Liver (tissue), 9 donors: Measurements from ENCODE around the gene EXOC5. TPM values are rescaled to one million over a fixed set of nuclear protein-coding genes. Genes with fewer than 3 reads are reported as not detected.

Experiments
- DNase-seq: peaks from one replicate; pipeline ENCODE4 v3.0.0-alpha.2; 2017; ENCODE audit warnings: low spot score
- H3K27ac ChIP-seq, 2 donors: one replicate each; pipeline ENCODE4 v1.7.0; 2013; ENCODE audit warnings: inconsistent platforms in 2 of 2, low read length in 2 of 2, control low read depth in 1 of 2, low read depth in 1 of 2, mild to moderate bottlenecking in 1 of 2
- H3K27me3 ChIP-seq, 4 donors: one replicate each; pipeline versions ENCODE4 v1.6.1 to v1.7.0; 2013; ENCODE audit warnings: low read length in 3 of 4, inconsistent platforms in 1 of 4, mild to moderate bottlenecking in 1 of 4, moderate library complexity in 1 of 4; ENCODE audit not compliant: control insufficient read depth in 4 of 4, insufficient read depth in 4 of 4
- H3K36me3 ChIP-seq, 4 donors: one replicate each; pipeline versions ENCODE4 v1.6.1 to v1.7.0; 2013; ENCODE audit warnings: low read length in 3 of 4, mild to moderate bottlenecking in 3 of 4, low read depth in 1 of 4, moderate library complexity in 1 of 4; ENCODE audit not compliant: control insufficient read depth in 4 of 4, insufficient read depth in 3 of 4
- H3K4me1 ChIP-seq, 4 donors: one replicate each; pipeline versions ENCODE4 v1.6.1 to v1.7.0; 2013; ENCODE audit warnings: low read length in 3 of 4, mild to moderate bottlenecking in 3 of 4, moderate library complexity in 1 of 4; ENCODE audit not compliant: control insufficient read depth in 4 of 4, insufficient read depth in 4 of 4
- H3K4me3 ChIP-seq, 3 donors: one replicate each; pipeline versions ENCODE4 v1.6.1 to v1.7.0; 2013; ENCODE audit warnings: low read length in 3 of 3, control low read depth in 1 of 3, low read depth in 1 of 3, mild to moderate bottlenecking in 1 of 3
- H3K9ac ChIP-seq, 2 donors: one replicate each; pipeline ENCODE4 v1.7.0; 2013; ENCODE audit warnings: low read length in 2 of 2, mild to moderate bottlenecking in 2 of 2, moderate library complexity in 2 of 2, control low read depth in 1 of 2, low read depth in 1 of 2
- H3K9me3 ChIP-seq, 4 donors: one replicate each; pipeline versions ENCODE4 v1.6.1 to v1.7.0; 2013; ENCODE audit warnings: low read length in 3 of 4; ENCODE audit not compliant: control insufficient read depth in 4 of 4
- CTCF ChIP-seq: fragments of 150-350 bp; IDR thresholded peaks from 2 replicates; pipeline ENCODE4 v1.5.1; 2017; ENCODE audit warnings: improper control_type of control experiment, low read depth, low read length; ENCODE audit not compliant: missing input control
- EGR1 ChIP-seq, 2 donors: IDR thresholded peaks; 2 replicates each; pipeline ENCODE4 v1.6.1; 2016 to 2018; ENCODE audit warnings: antibody characterized with exemption in 2 of 2, low read depth in 2 of 2
- FOXA1 ChIP-seq: IDR thresholded peaks from 2 replicates; pipeline ENCODE4 v1.6.1; 2016; ENCODE audit warnings: antibody characterized with exemption
- FOXA2 ChIP-seq: IDR thresholded peaks from 2 replicates; pipeline ENCODE4 v1.6.1; 2016; ENCODE audit warnings: antibody characterized with exemption
- GABPA ChIP-seq, 2 donors: IDR thresholded peaks in 1 of 2; conservative IDR thresholded peaks in 1 of 2; 2 replicates each; pipeline ENCODE4 v1.6.1; 2016; ENCODE audit warnings: antibody characterized with exemption in 2 of 2, mild to moderate bottlenecking in 1 of 2, moderate library complexity in 1 of 2
- HNF4A ChIP-seq, 2 donors: conservative IDR thresholded peaks; 2 replicates each; pipeline ENCODE4 v1.6.1; 2016; ENCODE audit warnings: antibody characterized with exemption in 2 of 2, mild to moderate bottlenecking in 2 of 2
- HNF4G ChIP-seq: IDR thresholded peaks from 2 replicates; pipeline ENCODE4 v1.6.1; 2016; ENCODE audit warnings: antibody characterized with exemption
- JUND ChIP-seq, 2 donors: IDR thresholded peaks; 2 replicates each; pipeline ENCODE4 v1.6.1; 2016; ENCODE audit warnings: antibody characterized with exemption in 2 of 2
- RAD21 ChIP-seq, 2 donors: IDR thresholded peaks; 2 replicates each; pipeline ENCODE4 v1.6.1; 2016; ENCODE audit warnings: antibody characterized with exemption in 2 of 2, mild to moderate bottlenecking in 2 of 2
- RXRA ChIP-seq, 2 donors: IDR thresholded peaks; 2 replicates each; pipeline ENCODE4 v1.6.1; 2017 to 2018; ENCODE audit warnings: antibody characterized with exemption in 2 of 2, mild to moderate bottlenecking in 1 of 2
- SP1 ChIP-seq: IDR thresholded peaks from 2 replicates; pipeline ENCODE4 v1.6.1; 2018; ENCODE audit warnings: antibody characterized with exemption, mild to moderate bottlenecking
- TAF1 ChIP-seq: conservative IDR thresholded peaks from 2 replicates; pipeline ENCODE4 v1.6.1; 2016; ENCODE audit warnings: antibody characterized with exemption, mild to moderate bottlenecking
- YY1 ChIP-seq: IDR thresholded peaks from 2 replicates; pipeline ENCODE4 v1.6.1; 2016; ENCODE audit warnings: antibody characterized with exemption, mild to moderate bottlenecking
- ZBTB33 ChIP-seq: IDR thresholded peaks from 2 replicates; pipeline ENCODE4 v1.6.1; 2016; ENCODE audit warnings: antibody characterized with exemption
- WGBS: extraction: QIAGEN DNeasy Blood & Tissue Kit; methylation state at CpG from one replicate; pipeline ENCODE4 v1.1.7; 2013; 5-methylcytosine and 5-hydroxymethylcytosine counted together
- polyA plus RNA-seq, 2 donors: library from polyadenylated mRNA; stranded (reverse) in 1 of 2; unstranded in 1 of 2; fragments of 200-250 nt in 1 of 2; fragments of >200 nt in 1 of 2; fragmentation: Nextera tagmentation in 1 of 2; extraction: Ambion mirVana in 1 of 2; gene quantifications; one replicate each; pipeline versions ENCODE4 v1.2.1 to v1.2.3, GENCODE V29; 2013 to 2015
- total RNA-seq, 2 donors: library from RNA; depleted of rRNA; stranded (reverse); fragments of >200 nt; gene quantifications; one replicate each; pipeline ENCODE4 v1.2.3, GENCODE V29; 2014
- TF ChIP-seq, protein P1 (sequence below): IDR thresholded peaks from 2 replicates; pipeline ENCODE4 v1.6.1; 2016; ENCODE audit warnings: antibody characterized with exemption
- TF ChIP-seq, protein P2 (sequence below): IDR thresholded peaks from 2 replicates; pipeline ENCODE4 v1.6.1; 2016; ENCODE audit warnings: antibody characterized with exemption
- donor health status: healthy.
- donor health status: healthy.
- donor health status: healthy.
- donor health status: healthy.
- donor health status: healthy.

The EXOC5 gene
- total and polyA plus RNA-seq, 4 donors = 7.9 to 28.9 (median 20.8) TPM

- DNase-seq = no peak
- no peaks in the 10 kb centered on the region for H3K27me3 ChIP-seq
- H3K9ac ChIP-seq = no peak overlapping the region
- H3K4me1 ChIP-seq = peaks cover 3 to 21% (median 12%) of the 10 kb centered on the region in 4 donors
- WGBS = 95% methylated on average over 2 of the region's 2 CpGs
- no peaks in the 10 kb centered on the region for H3K9me3 ChIP-seq
- no peak for TF ChIP-seq JUND (IDR thresholded peaks at IDR 0.05)
- H3K36me3 ChIP-seq = peaks cover 3 to 20% (median 7%) of the 10 kb centered on the region in 4 donors
- no peak overlapping the region for H3K27ac ChIP-seq
- H3K4me3 ChIP-seq = no peak overlapping the region
Measured at GRCh38 chr14:57275023-57275664, 6.4 kb upstream of the EXOC5 start.

GRCh38 chr14:57274551-57274950, 5.8 kb upstream of the EXOC5 start:
- peaks cover 4 to 24% (median 15%) of the 10 kb centered on the region in 4 donors for H3K4me1 ChIP-seq
- peaks cover 3 to 17% (median 7%) of the 10 kb centered on the region in 4 donors for H3K36me3 ChIP-seq
- no peaks in the 10 kb centered on the region for H3K9me3 ChIP-seq
- TF ChIP-seq, protein P1, sequence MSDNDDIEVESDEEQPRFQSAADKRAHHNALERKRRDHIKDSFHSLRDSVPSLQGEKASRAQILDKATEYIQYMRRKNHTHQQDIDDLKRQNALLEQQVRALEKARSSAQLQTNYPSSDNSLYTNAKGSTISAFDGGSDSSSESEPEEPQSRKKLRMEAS = no peak
- no peak for TF ChIP-seq JUND (IDR thresholded peaks at IDR 0.05)
- no peak for TF ChIP-seq RXRA (IDR thresholded peaks at IDR 0.05)
- TF ChIP-seq HNF4A (conservative IDR thresholded peaks at IDR 0.05) = no peak
- TF ChIP-seq GABPA (IDR thresholded peaks at IDR 0.05 in 1 of 2, conservative IDR thresholded peaks at IDR 0.05 in 1 of 2) = no peak
- TF ChIP-seq EGR1 (IDR thresholded peaks at IDR 0.05; ENCODE audit: low read depth in 2 of 2) = no peak
- WGBS = 91% methylated on average over 2 of the region's 2 CpGs
- no peak for DNase-seq
- no peak overlapping the region for H3K27ac ChIP-seq
- H3K27me3 ChIP-seq = no peaks in the 10 kb centered on the region
- H3K4me3 ChIP-seq = no peak overlapping the region
- no peak overlapping the region for H3K9ac ChIP-seq

DNA sequence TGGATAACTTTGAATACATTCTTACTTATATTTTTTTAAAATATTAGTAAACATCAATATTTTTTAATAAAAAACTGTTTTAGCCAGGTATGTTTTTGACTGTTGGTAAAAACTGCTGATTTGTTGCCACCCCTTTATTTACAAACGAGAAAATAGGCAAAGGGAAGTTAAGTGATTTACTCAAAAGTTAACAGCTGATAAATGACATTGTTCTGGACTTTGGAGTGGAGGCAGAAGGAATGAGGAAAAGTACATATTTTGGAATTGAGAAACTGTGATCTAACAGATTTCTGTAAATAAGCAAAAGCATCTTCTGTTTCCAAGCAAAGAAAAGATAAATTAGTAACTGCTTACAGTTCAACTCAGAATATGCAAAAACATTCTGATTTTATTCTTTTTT, 4.5 kb upstream of the EXOC5 start:
- Histone ChIP-seq H3K9me3 (no peaks in the 10 kb centered on the region), H3K4me3 (no peak overlapping the region), H3K27ac (no peak overlapping the region), H3K9ac (no peak overlapping the region), H3K27me3 (no peaks in the 10 kb centered on the region), H3K36me3 (peaks cover 3 to 17% (median 7%) of the 10 kb centered on the region in 4 donors), H3K4me1 (peaks cover 4 to 24% (median 15%) of the 10 kb centered on the region in 4 donors)
- TF ChIP-seq SP1 = peak; percentile 34
- TF ChIP-seq HNF4A (conservative IDR thresholded peaks at IDR 0.05) = peak; percentile 70 to 76
- no peak for TF ChIP-seq FOXA2
- TF ChIP-seq RXRA (IDR thresholded peaks at IDR 0.05) = peak in 1 of 2 donors; percentile 10
- peak; percentile 34 for TF ChIP-seq HNF4G
- no peak for DNase-seq
- WGBS = 30% methylated on average over 1 of the region's 1 CpG

DNA sequence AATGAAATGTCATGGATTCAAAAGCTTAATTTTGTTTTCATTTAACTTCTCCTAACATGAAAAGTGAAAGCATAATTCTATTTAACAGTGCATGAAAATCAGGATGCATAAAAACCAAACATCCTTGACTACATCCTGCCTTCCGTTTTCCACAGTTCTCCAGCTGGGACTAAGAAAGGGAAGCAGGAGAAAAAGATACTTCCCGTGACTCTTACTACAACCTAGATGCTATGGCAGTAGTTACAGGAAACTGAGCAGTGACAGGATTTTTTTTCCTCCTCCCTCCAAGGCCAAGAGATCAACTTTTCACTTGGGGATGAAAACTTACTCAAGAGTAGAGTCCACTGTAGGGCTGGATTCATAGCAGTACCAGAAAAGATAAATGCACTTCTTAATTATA, 2.6 kb downstream of the EXOC5 start:
- no peak for DNase-seq
- Histone ChIP-seq H3K4me1 (peaks cover 3 to 45% (median 28%) of the 10 kb centered on the region in 4 donors), H3K9me3 (no peaks in the 10 kb centered on the region), H3K9ac (no peak overlapping the region), H3K27ac (no peak overlapping the region), H3K36me3 (peaks cover 0 to 2% (median 0%) of the 10 kb centered on the region in 4 donors), H3K27me3 (no peaks in the 10 kb centered on the region), H3K4me3 (no peak overlapping the region)
- 66% methylated on average over 2 of the region's 2 CpGs for WGBS
- TF ChIP-seq FOXA1 = no peak
- no peak for TF ChIP-seq CTCF
- TF ChIP-seq, protein P1 = no peak
- no peak for TF ChIP-seq ZBTB33
- TF ChIP-seq HNF4G = no peak
- no peak for TF ChIP-seq TAF1
- no peak for TF ChIP-seq FOXA2
- TF ChIP-seq EGR1 (IDR thresholded peaks at IDR 0.05; ENCODE audit: low read depth in 2 of 2) = no peak
- TF ChIP-seq YY1 = no peak
- no peak for TF ChIP-seq SP1
- no peak for TF ChIP-seq RAD21 (IDR thresholded peaks at IDR 0.05)
- TF ChIP-seq GABPA (IDR thresholded peaks at IDR 0.05 in 1 of 2, conservative IDR thresholded peaks at IDR 0.05 in 1 of 2) = no peak
- TF ChIP-seq, protein P2, sequence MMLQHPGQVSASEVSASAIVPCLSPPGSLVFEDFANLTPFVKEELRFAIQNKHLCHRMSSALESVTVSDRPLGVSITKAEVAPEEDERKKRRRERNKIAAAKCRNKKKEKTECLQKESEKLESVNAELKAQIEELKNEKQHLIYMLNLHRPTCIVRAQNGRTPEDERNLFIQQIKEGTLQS = no peak
